HG03025 (cell line): Measurements from ENCODE around the gene FST.

Source experiments
- ATAC-seq: cut with Tn5 transposase; IDR thresholded peaks from one replicate; pipeline ENCODE4 v1.9.1; 2021; ENCODE audit warnings: mild to moderate bottlenecking, moderate library complexity; ENCODE audit not compliant: unreplicated experiment, low FRiP score

The FST gene

DNA sequence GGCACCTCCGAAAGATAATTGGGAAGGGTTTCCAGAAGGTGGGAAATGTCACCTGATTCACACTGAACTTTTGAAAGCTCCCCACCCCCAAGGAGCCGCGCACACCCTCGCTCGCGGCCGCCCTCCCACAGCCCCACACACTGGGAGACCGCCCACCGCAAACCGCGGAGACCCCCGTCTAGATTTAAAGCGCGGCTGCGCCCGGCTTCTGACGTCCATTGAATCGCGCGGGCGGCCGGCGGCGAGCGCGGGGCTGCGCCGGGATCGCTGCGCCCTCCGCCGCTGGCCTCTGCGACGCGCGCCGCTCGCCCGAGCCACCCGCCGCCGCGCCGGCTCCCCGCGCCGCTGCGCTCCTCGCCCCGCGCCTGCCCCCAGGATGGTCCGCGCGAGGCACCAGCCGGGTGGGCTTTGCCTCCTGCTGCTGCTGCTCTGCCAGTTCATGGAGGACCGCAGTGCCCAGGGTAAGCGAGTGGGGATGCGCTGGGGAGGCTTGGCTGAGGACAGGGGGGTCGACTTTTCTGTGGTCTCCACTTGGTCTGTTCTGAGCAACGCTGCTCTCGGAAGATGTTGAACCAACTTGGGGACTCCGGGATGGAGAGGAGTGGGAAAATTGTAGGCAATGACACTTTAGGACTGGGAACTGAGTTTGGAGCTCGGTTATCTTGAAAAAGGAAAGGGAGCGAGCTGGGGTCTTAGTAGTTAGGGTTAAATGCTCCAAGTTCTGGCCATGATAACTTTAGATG is at the start of gene FST:
Gene FST, plus strand, starts transcription at position 214 of the 743 bp plus-strand sequence. Its CDS starts 163 bp downstream, at position 377.
- ATAC-seq = no peak

- no peak for ATAC-seq
Measured at GRCh38 chr5:53431665-53432064, 48.8 kb upstream of the FST start.

DNA sequence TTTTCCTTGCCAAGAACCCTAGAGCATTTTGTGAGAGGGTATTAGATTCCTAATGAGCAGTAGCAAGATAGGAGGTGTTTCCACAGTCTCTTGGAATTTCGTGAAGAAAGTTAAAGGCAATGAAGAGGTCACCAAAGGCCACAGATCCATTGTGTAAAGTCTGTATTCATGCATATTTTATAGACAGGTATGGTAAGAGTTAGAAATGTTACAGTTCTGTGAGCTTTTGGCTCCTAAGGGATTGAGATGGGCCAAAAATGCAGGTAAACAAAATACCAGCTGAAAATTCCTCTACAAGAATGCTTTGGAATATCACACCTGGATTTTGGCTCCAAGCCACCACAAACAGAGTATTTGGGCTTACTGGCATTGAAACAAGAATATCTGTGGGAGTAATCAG is 47.4 kb upstream of the FST start:
- ATAC-seq = no peak

DNA sequence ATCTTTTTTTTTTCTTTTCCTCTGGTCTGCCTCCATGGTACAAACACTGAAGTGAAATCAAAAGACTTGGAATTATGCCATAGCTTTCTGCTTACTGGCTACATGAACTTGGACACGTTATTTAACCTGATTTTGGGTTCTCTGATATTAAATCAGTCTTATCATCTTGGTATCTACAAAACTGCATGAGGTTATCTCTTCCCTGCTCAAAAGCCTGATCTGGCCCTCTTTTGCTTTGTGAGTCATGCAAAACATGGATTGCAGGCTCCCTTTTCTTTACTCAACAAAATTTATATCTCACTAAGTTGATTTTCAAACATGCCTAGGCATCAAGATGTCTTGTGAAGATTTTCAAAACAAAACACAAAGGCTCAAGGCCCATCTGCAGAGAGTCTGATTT is 45.9 kb upstream of the FST start:
- no peak for ATAC-seq

DNA sequence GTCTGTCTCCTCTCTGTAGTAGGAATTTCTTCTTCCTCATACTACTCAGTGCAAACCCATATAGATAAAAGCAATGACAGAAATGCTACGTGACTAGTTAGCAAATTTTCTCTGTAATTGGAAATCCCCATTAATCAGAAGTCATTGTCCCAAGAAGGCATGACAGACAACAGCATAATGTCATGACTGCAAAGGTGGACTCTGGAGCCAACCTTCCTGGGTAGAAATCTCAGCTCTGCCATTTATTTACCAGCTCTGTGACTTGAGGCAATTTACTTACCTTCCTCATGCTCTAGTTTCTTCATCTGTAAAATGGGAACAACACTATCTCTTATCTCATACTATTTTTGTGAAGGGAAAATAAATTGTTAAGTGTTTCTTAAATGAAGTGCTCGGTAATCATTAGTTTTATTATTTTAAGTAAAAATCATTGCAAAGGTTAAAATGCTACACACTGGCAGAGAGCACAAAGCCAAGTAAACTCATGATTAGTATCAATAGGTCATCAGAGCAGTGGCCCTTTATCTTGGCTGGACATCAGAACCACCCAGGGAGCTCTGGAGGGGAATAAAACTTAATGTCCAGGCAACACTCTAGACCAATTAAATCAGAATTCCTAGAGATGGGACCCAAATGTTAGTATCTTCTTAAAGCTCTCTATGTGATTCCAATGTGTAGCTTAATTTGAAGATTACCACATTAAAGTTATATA is 43.8 kb upstream of the FST start:
- ATAC-seq = no peak

GRCh38 chr5:53438079-53438478 is 42.4 kb upstream of the FST start:
- no peak for ATAC-seq

DNA sequence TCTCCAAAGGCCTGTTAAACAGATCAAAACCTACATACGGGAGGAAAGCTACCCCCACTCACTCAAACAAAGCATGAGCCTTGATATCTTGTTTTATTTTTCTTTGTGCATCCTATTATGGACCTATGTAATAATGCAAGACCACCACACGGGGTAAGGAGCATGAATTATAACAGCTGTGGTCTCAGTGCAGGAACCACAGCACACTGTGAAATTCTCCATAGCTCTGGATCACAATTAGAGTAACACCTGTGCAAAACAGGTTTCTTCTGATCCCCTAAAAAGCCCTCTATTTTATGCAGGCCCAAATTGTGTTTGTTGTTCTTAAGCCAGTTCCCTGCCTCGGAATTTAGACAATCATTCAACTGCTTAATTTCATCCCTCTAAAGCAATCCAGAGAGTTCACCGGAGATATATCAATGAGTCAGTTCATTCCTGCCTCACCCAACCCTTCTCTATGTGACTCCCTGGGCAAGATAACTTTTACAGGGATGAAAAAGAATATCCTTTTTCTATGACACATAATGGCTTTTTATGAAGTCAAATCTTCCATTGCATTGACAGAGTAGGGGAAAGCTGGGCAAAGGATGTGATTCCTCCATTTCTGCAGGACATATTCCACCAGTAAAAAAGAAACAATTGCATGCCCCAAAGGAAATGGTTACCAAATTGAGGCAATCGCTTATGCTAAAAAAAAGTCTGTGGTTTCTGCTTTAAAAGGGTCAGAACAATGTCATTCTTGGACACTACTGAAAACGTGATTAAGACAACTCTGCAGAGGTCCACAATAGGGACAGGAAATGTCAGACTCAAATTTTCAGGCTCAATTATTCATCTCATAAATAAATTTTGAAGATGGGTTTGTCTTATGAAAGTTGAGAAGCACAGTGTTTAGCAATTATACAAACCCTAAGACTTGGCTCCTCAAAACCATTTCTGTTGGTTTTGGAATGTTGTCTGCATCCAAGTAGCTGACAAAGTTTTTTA is 41.6 kb upstream of the FST start:
- no peak for ATAC-seq

DNA sequence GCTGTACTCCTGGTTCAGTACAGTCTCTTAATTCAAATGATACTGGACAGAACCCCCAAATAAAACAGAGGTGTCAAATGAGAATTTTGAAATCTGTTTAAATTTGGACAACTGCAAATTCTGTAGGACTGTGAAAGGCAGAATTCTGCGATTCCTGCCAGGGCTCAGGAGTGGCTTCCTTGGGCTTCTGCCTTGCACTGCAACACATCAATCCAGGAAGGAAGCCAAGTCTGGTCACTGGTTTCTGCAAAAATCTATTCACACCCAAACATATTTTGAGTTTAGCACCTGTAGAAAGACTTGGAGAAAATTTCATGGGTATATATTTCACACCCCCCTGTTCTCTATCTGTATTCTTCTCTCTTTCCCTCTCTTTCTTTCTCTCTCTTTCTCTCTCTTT is 37.5 kb upstream of the FST start:
- ATAC-seq = no peak

GRCh38 chr5:53445569-53445968 is 34.9 kb upstream of the FST start:
- no peak for ATAC-seq

DNA sequence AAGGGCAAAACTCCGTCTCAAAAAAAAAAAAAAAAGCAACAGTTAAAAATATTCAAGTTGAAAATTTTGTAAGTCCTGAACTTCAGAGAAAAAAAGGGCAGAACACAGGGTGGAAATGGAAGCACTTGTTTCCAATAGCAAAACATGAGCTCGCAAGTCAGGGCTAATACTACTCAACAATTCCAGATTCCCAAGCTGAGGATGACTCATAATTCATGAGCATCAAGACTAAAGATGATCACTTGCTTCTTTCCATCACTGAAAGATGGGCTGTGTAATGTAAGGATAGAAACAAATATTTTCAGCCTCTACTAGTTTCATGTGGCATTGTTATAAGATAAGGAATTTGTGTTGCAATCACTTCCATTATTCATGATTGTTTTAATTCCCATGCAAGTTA is 33.5 kb upstream of the FST start:
- ATAC-seq = no peak

- ATAC-seq = no peak
Measured at GRCh38 chr5:53448851-53449250, 31.6 kb upstream of the FST start.

DNA sequence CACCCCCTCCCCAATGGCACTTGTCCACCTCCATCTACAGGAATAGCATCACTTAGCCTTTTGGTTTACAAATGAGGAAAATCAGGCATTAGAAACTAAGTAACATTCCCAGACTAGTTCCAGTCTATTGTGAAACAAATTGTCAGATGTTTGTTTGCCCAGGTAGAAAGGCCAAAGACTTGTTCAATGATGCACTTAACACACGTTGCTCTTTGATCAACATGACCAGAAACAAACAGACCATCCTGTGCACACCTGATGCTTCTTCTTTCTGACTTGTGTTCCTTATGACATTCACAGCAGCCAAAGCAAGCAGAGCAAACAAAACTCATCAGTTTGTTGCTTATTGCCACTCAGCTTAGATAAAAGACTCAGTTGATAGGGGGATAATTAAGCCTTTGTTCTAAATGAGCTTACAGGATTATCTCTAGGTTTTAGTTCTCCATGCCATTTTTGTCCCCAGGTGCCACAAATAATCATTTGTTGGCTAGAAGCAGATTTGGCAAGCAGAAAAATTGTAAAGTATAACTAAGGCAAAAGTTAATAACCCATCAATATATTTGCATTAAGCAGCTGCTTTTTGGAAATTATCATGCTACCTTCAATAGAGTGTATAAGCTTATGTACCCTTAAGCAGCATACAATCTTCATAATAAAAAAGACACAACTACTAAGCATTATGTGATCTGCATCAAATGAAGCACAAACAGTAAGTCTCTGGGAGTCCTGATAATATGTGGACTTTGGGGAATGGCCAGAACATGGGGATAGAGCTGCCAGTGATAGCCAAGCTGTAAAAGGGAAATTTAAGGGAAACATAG is 26.3 kb upstream of the FST start:
- no peak for ATAC-seq

GRCh38 chr5:53454719-53455000 is 25.8 kb upstream of the FST start:
- no peak for ATAC-seq

GRCh38 chr5:53456366-53456765 is 24.1 kb upstream of the FST start:
- ATAC-seq = no peak

- no peak for ATAC-seq
Measured at GRCh38 chr5:53463909-53464621, 16.4 kb upstream of the FST start.

- ATAC-seq = no peak
Measured at GRCh38 chr5:53464722-53465121, 15.7 kb upstream of the FST start.

- no peak for ATAC-seq
Measured at GRCh38 chr5:53469946-53470687, 10.3 kb upstream of the FST start.

DNA sequence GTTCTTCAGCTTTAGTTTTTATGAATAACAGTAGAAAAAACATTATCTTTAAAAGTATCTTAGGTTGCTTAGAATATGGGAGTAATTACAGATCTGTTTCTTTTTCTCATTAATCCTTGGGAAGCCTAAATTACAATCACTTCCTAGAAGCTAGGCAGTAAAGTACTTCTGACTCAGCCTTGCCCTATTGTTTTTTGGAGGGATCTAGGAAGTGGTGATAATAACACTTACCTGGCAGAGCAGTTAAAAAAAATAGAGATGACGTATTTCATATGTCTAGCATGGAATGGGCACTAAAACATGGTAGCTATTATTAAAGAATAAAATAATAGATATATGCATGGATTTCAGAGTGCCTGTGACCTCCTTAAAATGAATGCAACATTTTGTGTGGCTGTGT is 8.2 kb upstream of the FST start:
- no peak for ATAC-seq
